IPS-18c (cell line): ENCODE data around the gene ELMOD3.
"Not testable (repeated sequence)": the region's sequence is repeated elsewhere in the genome, so short reads cannot be mapped to it uniquely, and the experiment has no call there.

Experiments
- H3K4me3 ChIP-seq: 2 replicates; pipeline ENCODE4 v1.7.0; 2013; ENCODE audit warnings: low read depth, mild to moderate bottlenecking, low read length, moderate library complexity; ENCODE audit not compliant: insufficient read depth
- H3K9me3 ChIP-seq: one replicate; pipeline ENCODE4 v1.6.1; 2013; ENCODE audit warnings: mild to moderate bottlenecking, low read length, moderate library complexity; ENCODE audit not compliant: control insufficient read depth, insufficient read depth

Gene ELMOD3

GRCh38 chr2:85429213-85429923 lies 74.8 kb downstream of the ELMOD3 start:
- H3K4me3 ChIP-seq = no peak overlapping the region
- H3K9me3 ChIP-seq = no peaks in the 10 kb centered on the region

GRCh38 chr2:85429924-85430289 lies 75.3 kb downstream of the ELMOD3 start:
- H3K9me3 ChIP-seq = no peaks in the 10 kb centered on the region
- H3K4me3 ChIP-seq = no peak overlapping the region

GRCh38 chr2:85430752-85431569 lies 76.4 kb downstream of the ELMOD3 start:
- Histone ChIP-seq H3K4me3 (peak overlapping the region; percentile 53), H3K9me3 (no peaks in the 10 kb centered on the region)

GRCh38 chr2:85431570-85432205 lies 77.1 kb downstream of the ELMOD3 start:
- H3K9me3 ChIP-seq = no peaks in the 10 kb centered on the region
- peak overlapping the region; percentile 53 for H3K4me3 ChIP-seq

GRCh38 chr2:85433511-85434089 lies 79.0 kb downstream of the ELMOD3 start:
- Histone ChIP-seq H3K9me3 (no peaks in the 10 kb centered on the region), H3K4me3 (no peak overlapping the region)

- Histone ChIP-seq H3K9me3 (no peaks in the 10 kb centered on the region), H3K4me3 (no peak overlapping the region)
These were observed 80.1 kb downstream of the ELMOD3 start for GRCh38 chr2:85434696-85435095.

- no peak overlapping the region for H3K4me3 ChIP-seq
- H3K9me3 ChIP-seq = no peaks in the 10 kb centered on the region
These were observed 80.8 kb downstream of the ELMOD3 start for GRCh38 chr2:85435220-85435958.

- no peak overlapping the region for H3K4me3 ChIP-seq
- H3K9me3 ChIP-seq = no peaks in the 10 kb centered on the region
These were observed 81.6 kb downstream of the ELMOD3 start for GRCh38 chr2:85435981-85436835.

GRCh38 chr2:85436836-85437487 lies 82.4 kb downstream of the ELMOD3 start:
- Histone ChIP-seq H3K9me3 (no peaks in the 10 kb centered on the region), H3K4me3 (peak overlapping the region; percentile 47; the same call in 1 of the 2 replicates)

GRCh38 chr2:85437488-85438200 lies 83.1 kb downstream of the ELMOD3 start:
- H3K4me3 ChIP-seq = peak overlapping the region; percentile 47; the same call in 1 of the 2 replicates
- no peaks in the 10 kb centered on the region for H3K9me3 ChIP-seq

- no peaks in the 10 kb centered on the region for H3K9me3 ChIP-seq
- peak overlapping the region; percentile 38; the same call in 1 of the 2 replicates for H3K4me3 ChIP-seq
These were observed 83.8 kb downstream of the ELMOD3 start for GRCh38 chr2:85438201-85439024.

GRCh38 chr2:85439025-85439472 lies 84.5 kb downstream of the ELMOD3 start:
- H3K9me3 ChIP-seq = no peaks in the 10 kb centered on the region
- no peak overlapping the region for H3K4me3 ChIP-seq

- not testable (repeated sequence) for H3K9me3 ChIP-seq, H3K4me3 ChIP-seq
These were observed 85.0 kb downstream of the ELMOD3 start for GRCh38 chr2:85439569-85439968.

- H3K4me3 ChIP-seq = no peak overlapping the region
- peaks cover 3% of the 10 kb centered on the region for H3K9me3 ChIP-seq
These were observed 85.4 kb downstream of the ELMOD3 start for GRCh38 chr2:85439986-85440385.
